Gastrocnemius medialis (tissue), 4 donors: ENCODE data around the gene ST6GALNAC1. TPM values are rescaled to one million over a fixed set of nuclear protein-coding genes. Genes with fewer than 3 reads are reported as not detected.

Source experiments
- ATAC-seq, 2 donors: fragments of 150-250 bp; one replicate each; pipeline ENCODE4 v1.9.1; 2016
- DNase-seq, 2 donors: peaks; one replicate each; pipeline ENCODE4 v3.0.0-alpha.2; 2019
- H3K27ac ChIP-seq, 4 donors: fragments of 200-600 bp; sonication (generic); 1 replicate in 1 of 4; 2 replicates in 3 of 4; pipeline ENCODE4 v1.5.1; 2016 to 2018; ENCODE audit warnings: mild to moderate bottlenecking in 2 of 4, moderate library complexity in 1 of 4
- H3K27me3 ChIP-seq, 3 donors: fragments of 200-600 bp; sonication (generic) in 2 of 3; 1 replicate in 1 of 3; 2 replicates in 2 of 3; pipeline versions ENCODE4 v1.5.1 to v1.6.0; 2016 to 2019; ENCODE audit warnings: mild to moderate bottlenecking in 1 of 3, moderate library complexity in 1 of 3
- H3K36me3 ChIP-seq, 2 donors: fragments of 200-600 bp; sonication (generic) in 1 of 2; one replicate each; pipeline ENCODE4 v1.5.1; 2017 to 2018
- H3K4me1 ChIP-seq, 2 donors: fragments of 200-600 bp; sonication (generic) in 1 of 2; one replicate each; pipeline ENCODE4 v1.5.1; 2016 to 2017; ENCODE audit warnings: mild to moderate bottlenecking in 2 of 2
- H3K4me3 ChIP-seq, 4 donors: fragments of 200-600 bp; sonication (generic) in 3 of 4; 1 replicate in 1 of 4; 2 replicates in 3 of 4; pipeline ENCODE4 v1.5.1; 2016 to 2019; ENCODE audit warnings: mild to moderate bottlenecking in 2 of 4
- H3K9me3 ChIP-seq, 3 donors: fragments of 200-600 bp; sonication (generic) in 2 of 3; 1 replicate in 1 of 3; 2 replicates in 2 of 3; pipeline ENCODE4 v1.5.1; 2016 to 2019
- CTCF ChIP-seq, 5 experiments: fragments of 450-650 bp in 3 of 5; fragments of 200-600 bp in 2 of 5; sonication (generic) in 2 of 5; IDR thresholded peaks in 4 of 5; conservative IDR thresholded peaks in 1 of 5; 1 replicate in 4 of 5; 2 replicates in 1 of 5; pipeline ENCODE4 v1.5.1; 2016 to 2019; ENCODE audit warnings: antibody characterized with exemption in 5 of 5, mild to moderate bottlenecking in 3 of 5, moderate library complexity in 3 of 5
- POLR2A ChIP-seq, 2 donors: fragments of 450-650 bp; IDR thresholded peaks; one replicate each; pipeline ENCODE4 v1.6.1; 2017; ENCODE audit warnings: antibody characterized with exemption in 2 of 2, mild to moderate bottlenecking in 2 of 2, moderate library complexity in 2 of 2
- in situ Hi-C, 4 donors: fragments of 200-750 bp; cut with MboI; loops; one replicate each; pipeline versions ENCODE4 v1.15.0 to v1.8.0; 2017; ENCODE audit warnings: low sequenced_read_pairs in 4 of 4
- intact Hi-C: fragments of 100-400 bp; cut with DNase I; formaldehyde crosslinking; loops from one replicate; pipeline ENCODE4 v1.15.1; 2023; ENCODE audit warnings: low total_unique reads
- total RNA-seq, 4 donors: library from RNA; depleted of rRNA; stranded (reverse); fragments of >200 nt; gene quantifications; one replicate each; pipeline versions ENCODE4 v1.1.0 to v1.2.3, GENCODE V29; 2016

Gene ST6GALNAC1
- total RNA-seq, 4 donors from 2014 or later = 1.5 to 4.3 (median 2.0) TPM

- Histone ChIP-seq H3K36me3 (no peaks in the 10 kb centered on the region), H3K27ac (no peak overlapping the region), H3K9me3 (no peaks in the 10 kb centered on the region), H3K4me1 (peaks cover 7 to 13% of the 10 kb centered on the region in 2 donors), H3K4me3 (no peak overlapping the region), H3K27me3 (no peaks in the 10 kb centered on the region)
- in situ Hi-C loops (no loop called here), intact Hi-C loops (no loop called here)
- TF ChIP-seq POLR2A (IDR thresholded peaks at IDR 0.05) = no peak
- TF ChIP-seq CTCF (IDR thresholded peaks at IDR 0.05 in 4 of 5, conservative IDR thresholded peaks at IDR 0.05 in 1 of 5) = no peak
- ATAC-seq (no peak), DNase-seq (no peak)
Measured at GRCh38 chr17:76672892-76673291, 29.3 kb upstream of the ST6GALNAC1 start.

GRCh38 chr17:76672270-76672851 lies 28.8 kb upstream of the ST6GALNAC1 start:
- no peak for DNase-seq
- no peak for TF ChIP-seq CTCF (IDR thresholded peaks at IDR 0.05 in 4 of 5, conservative IDR thresholded peaks at IDR 0.05 in 1 of 5)
- TF ChIP-seq POLR2A (IDR thresholded peaks at IDR 0.05) = no peak
- no peak for ATAC-seq
- Histone ChIP-seq H3K27ac (peak overlapping the region; percentile 81 to 93 (median 88)), H3K4me3 (peak overlapping the region; percentile 61 to 94 (median 74)), H3K36me3 (no peaks in the 10 kb centered on the region), H3K9me3 (no peaks in the 10 kb centered on the region), H3K27me3 (no peaks in the 10 kb centered on the region), H3K4me1 (peaks cover 7 to 13% of the 10 kb centered on the region in 2 donors)
- intact Hi-C loops (no loop called here), in situ Hi-C loops (no loop called here)

- in situ Hi-C loops (no loop called here), intact Hi-C loops (no loop called here)
- Histone ChIP-seq H3K27me3 (no peaks in the 10 kb centered on the region), H3K9me3 (no peaks in the 10 kb centered on the region), H3K4me1 (peaks cover 7 to 13% of the 10 kb centered on the region in 2 donors), H3K27ac (peak overlapping the region; percentile 81 to 93 (median 88)), H3K36me3 (no peaks in the 10 kb centered on the region), H3K4me3 (peak overlapping the region; percentile 61 to 94 (median 74))
- DNase-seq = no peak
- TF ChIP-seq POLR2A (IDR thresholded peaks at IDR 0.05) = peak; percentile 29 to 67
- peak in 1 of 5 experiments; percentile 4 for TF ChIP-seq CTCF (IDR thresholded peaks at IDR 0.05 in 4 of 5, conservative IDR thresholded peaks at IDR 0.05 in 1 of 5)
- ATAC-seq = peak; percentile 31 to 33
Measured at GRCh38 chr17:76671912-76672262, 28.3 kb upstream of the ST6GALNAC1 start.

GRCh38 chr17:76671123-76671911 lies 27.8 kb upstream of the ST6GALNAC1 start:
- Histone ChIP-seq H3K27ac (peak overlapping the region; percentile 81 to 93 (median 88)), H3K4me1 (peaks cover 7 to 13% of the 10 kb centered on the region in 2 donors), H3K36me3 (no peaks in the 10 kb centered on the region), H3K9me3 (no peaks in the 10 kb centered on the region), H3K4me3 (peak overlapping the region; percentile 61 to 94 (median 74)), H3K27me3 (no peaks in the 10 kb centered on the region)
- in situ Hi-C loops = no loop called here
- intact Hi-C loops = no loop called here
- DNase-seq (peak; percentile 99 to 100), ATAC-seq (peak; percentile 100)
- TF ChIP-seq POLR2A (IDR thresholded peaks at IDR 0.05) (no peak), CTCF (IDR thresholded peaks at IDR 0.05 in 4 of 5, conservative IDR thresholded peaks at IDR 0.05 in 1 of 5) (peak in 1 of 5 experiments; percentile 19)
